ENCODE data around the gene C7orf33. TPM values are rescaled to one million over a fixed set of nuclear protein-coding genes. Genes with fewer than 3 reads are reported as not detected.

C7orf33 gene
- total and polyA plus RNA-seq, 2 of the 8 experiments (the other 6 are each of a cell fraction or from before 2014, with no cell fraction given): not detected

DNA sequence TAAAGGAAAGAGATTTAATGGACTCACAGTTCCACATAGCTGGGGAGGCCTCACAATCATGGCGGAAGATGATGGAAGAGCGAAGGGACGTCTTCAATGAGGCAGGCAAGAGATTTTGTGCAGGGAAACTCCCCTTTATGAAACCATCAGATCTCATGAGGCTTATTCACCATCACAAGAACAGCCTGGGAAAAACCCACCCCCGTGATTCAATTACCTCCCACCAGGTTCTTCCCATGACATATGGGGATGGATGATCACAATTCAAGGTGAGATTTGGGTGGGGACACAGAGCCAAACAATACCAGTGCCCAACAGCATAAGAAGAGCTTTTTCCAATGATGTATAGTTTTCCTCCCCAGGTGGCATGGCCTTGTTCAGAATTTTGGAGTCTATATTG lies 11.2 kb upstream of the C7orf33 start:
- WGBS, 2 experiments (ENCODE audit: extremely low coverage in 1 of 2, insufficient coverage in 1 of 2, insufficient read length in 1 of 2, insufficient replicate concordance in 2 of 2, low coverage in 1 of 2, low lambda C conversion rate in 2 of 2, missing lambda C conversion rate in 1 of 2): 87% methylated on average over 4 of the region's 4 CpGs; no CpG with 5 or more reads in 1 of the 2 experiments
- Histone ChIP-seq H3K4me1 (replicated peaks in 1 of 4; ENCODE audit: control insufficient read depth in 3 of 4, insufficient read depth in 4 of 4, low read length in 3 of 4) (no peaks in the 10 kb centered on the region), H2BK15ac (ENCODE audit: low read length) (no peak overlapping the region), H2AK5ac (ENCODE audit: low read depth, low read length) (no peak overlapping the region), H4K91ac (replicated peaks; ENCODE audit: insufficient read length, low read length) (no peak overlapping the region), H3K14ac (ENCODE audit: insufficient read length) (no peak overlapping the region), H3K4ac (replicated peaks; ENCODE audit: insufficient read length, low read depth, low read length) (no peak overlapping the region), H4K8ac (ENCODE audit: extremely low read depth, insufficient read depth, low read length) (no peak overlapping the region), H3K23me2 (ENCODE audit: low read depth, low read length) (no peaks in the 10 kb centered on the region), H2BK5ac (ENCODE audit: low read depth, low read length) (no peak overlapping the region), H3K4me2 (ENCODE audit: insufficient read depth in 1 of 2, low read depth in 2 of 2, low read length in 2 of 2) (no peak overlapping the region), H2BK120ac (replicated peaks; ENCODE audit: low read depth, low read length) (no peak overlapping the region), H3K4me3 (ENCODE audit: extremely low read depth in 1 of 4, insufficient read depth in 2 of 4, low read depth in 3 of 4, low read length in 4 of 4) (no peak overlapping the region), H3K79me2 (ENCODE audit: control insufficient read depth in 1 of 2, insufficient read depth in 2 of 2, low read length in 2 of 2) (no peaks in the 10 kb centered on the region), H3K18ac (ENCODE audit: extremely low read depth, low read length) (no peak overlapping the region), H3K9me3 (ENCODE audit: insufficient read depth in 2 of 2, low read depth in 1 of 2, low read length in 1 of 2) (no peaks in the 10 kb centered on the region), H4K20me1 (replicated peaks in 1 of 2; ENCODE audit: control insufficient read depth in 1 of 2, insufficient read depth in 2 of 2, low read length in 2 of 2) (no peaks in the 10 kb centered on the region), H2AFZ (ENCODE audit: low read length) (no peak overlapping the region), H3K36me3 (ENCODE audit: control insufficient read depth in 2 of 4, insufficient read depth in 4 of 4, low read length in 3 of 4) (no peaks in the 10 kb centered on the region), H3K79me1 (ENCODE audit: low read depth, low read length) (no peaks in the 10 kb centered on the region), H3K23ac (ENCODE audit: insufficient read length) (no peak overlapping the region), H2BK20ac (ENCODE audit: low read length) (no peak overlapping the region), H4K5ac (ENCODE audit: insufficient read length, low read depth, low read length) (no peak overlapping the region), H3K27ac (ENCODE audit: low read depth, low read length) (no peak overlapping the region), H2BK12ac (ENCODE audit: low read depth, low read length) (no peak overlapping the region), H3K27me3 (replicated peaks in 1 of 4; ENCODE audit: control insufficient read depth in 3 of 4, extremely low read depth in 1 of 4, insufficient read depth in 3 of 4, low read length in 3 of 4) (no peaks in the 10 kb centered on the region), H3K56ac (replicated peaks; ENCODE audit: insufficient read length, low read depth, low read length) (no peak overlapping the region), H3K9ac (replicated peaks in 1 of 4; ENCODE audit: extremely low read depth in 1 of 4, low read depth in 3 of 4, low read length in 3 of 4) (no peak overlapping the region)
- CTCF ChIA-PET (ENCODE audit: partially characterized antibody): no interaction called here
- FAIRE-seq (no peak), DNase-seq (ENCODE audit: low read depth in 1 of 2, low spot score in 2 of 2) (no peak)
- TF ChIP-seq ASH2L (IDR thresholded peaks at IDR 0.05; ENCODE audit: low read length) (no peak), TAF7 (optimal IDR thresholded peaks at IDR 0.05; ENCODE audit: borderline replicate concordance, low read depth, low read length) (no peak), TAF1 (IDR thresholded peaks at IDR 0.05; ENCODE audit: low read depth, low read length) (no peak), KDM4A (IDR thresholded peaks at IDR 0.05; ENCODE audit: low read depth, low read length, severe bottlenecking) (no peak), SP1 (IDR thresholded peaks at IDR 0.05; ENCODE audit: low read depth, low read length) (no peak), BACH1 (IDR thresholded peaks at IDR 0.05; ENCODE audit: low read length) (no peak), SIRT6 (IDR thresholded peaks at IDR 0.05; ENCODE audit: low read length) (no peak), POLR2AphosphoS5 (IDR thresholded peaks at IDR 0.05; ENCODE audit: low read depth, low read length) (no peak), BCL11A (IDR thresholded peaks at IDR 0.05; ENCODE audit: low read depth in 2 of 2, low read length in 2 of 2) (no peak), FOSL1 (IDR thresholded peaks at IDR 0.05; ENCODE audit: insufficient read depth, low read depth, low read length) (no peak), RAD21 (IDR thresholded peaks at IDR 0.05 in 1 of 2, conservative IDR thresholded peaks at IDR 0.05 in 1 of 2; ENCODE audit: low read depth in 2 of 2, low read length in 2 of 2) (no peak), JUN (IDR thresholded peaks at IDR 0.05; ENCODE audit: low read depth, low read length) (no peak), PHF8 (conservative IDR thresholded peaks at IDR 0.05; ENCODE audit: low read depth, low read length) (no peak), MAFK (IDR thresholded peaks at IDR 0.05; ENCODE audit: low read depth, low read length) (no peak)
- POLR2A ChIA-PET (ENCODE audit: partially characterized antibody): no interaction called here

All from H1 (cell line).